ENCODE results near the gene H2BK1.

GRCh38 chr7:151233804-151234203 lies 23.5 kb upstream of the H2BK1 start:
- TF ChIP-seq POLR2A (IDR thresholded peaks at IDR 0.05), result no peak
- no peak for TF ChIP-seq POLR2AphosphoS5 (IDR thresholded peaks at IDR 0.05)

Measured in gastroesophageal sphincter (tissue), 2 donors.